Effector CD4-positive, alpha-beta T cell (primary cell): ENCODE data around the gene ABHD17A.

Experiments
- DNase-seq: peaks from one replicate; pipeline ENCODE4 v3.0.0-alpha.2; 2020

Gene ABHD17A

DNA sequence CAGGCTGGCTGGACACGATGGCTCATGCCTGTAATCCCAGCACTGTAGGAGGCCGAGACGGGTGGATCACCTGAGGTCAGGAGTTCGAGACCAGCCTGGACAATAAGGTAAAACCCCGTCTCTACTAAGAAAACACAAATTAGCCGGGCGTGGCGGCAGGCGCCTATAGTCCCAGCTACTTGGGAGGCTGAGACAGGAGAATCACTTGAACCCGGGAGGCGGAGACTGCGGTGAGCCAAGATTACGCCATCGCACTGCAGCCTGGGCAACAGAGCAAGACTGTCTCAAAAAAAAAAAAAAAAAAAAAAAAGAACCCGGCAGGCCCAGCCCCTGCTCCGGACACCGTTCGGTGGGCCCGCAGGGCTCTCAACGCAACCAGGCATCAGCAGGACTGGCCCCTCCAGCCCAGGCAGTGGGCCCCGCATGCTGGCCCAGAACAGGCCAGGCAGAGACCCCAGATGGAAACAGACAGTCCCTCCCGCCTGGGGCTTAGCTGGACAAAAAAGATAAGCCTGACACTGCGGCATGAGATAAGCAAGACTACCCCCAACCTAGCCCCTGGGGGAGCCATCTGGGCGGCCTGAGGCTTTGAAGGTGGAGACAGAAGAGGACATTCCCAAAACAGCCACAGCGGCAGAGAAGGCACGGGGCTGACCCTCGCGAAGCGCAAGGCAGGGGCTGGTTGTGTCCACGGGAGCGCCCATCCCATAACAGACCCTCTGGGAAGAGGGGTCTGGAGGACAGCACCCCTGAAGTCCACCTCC, 48.7 kb downstream of the ABHD17A start:
- no peak for DNase-seq

DNA sequence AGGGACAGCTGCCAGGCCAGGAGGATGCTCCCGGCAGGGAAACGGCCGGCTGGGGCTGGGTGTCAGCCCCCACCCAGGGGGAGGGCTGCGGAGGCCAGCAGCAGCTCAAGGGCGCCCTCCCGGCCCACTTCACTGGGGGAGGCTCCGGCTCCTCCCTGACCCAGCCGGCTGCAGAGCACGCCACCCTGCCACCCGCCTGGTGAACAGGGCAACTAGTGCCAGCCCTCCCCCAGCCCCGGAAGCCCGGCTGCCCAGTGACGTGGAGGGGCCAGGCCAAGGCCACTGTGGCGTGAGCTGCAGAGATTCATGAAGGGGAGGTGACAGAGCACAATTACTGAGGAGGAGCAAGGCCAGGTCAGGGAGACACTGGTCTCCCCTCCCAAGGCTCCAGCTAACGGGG, 51.8 kb downstream of the ABHD17A start:
- no peak for DNase-seq

DNA sequence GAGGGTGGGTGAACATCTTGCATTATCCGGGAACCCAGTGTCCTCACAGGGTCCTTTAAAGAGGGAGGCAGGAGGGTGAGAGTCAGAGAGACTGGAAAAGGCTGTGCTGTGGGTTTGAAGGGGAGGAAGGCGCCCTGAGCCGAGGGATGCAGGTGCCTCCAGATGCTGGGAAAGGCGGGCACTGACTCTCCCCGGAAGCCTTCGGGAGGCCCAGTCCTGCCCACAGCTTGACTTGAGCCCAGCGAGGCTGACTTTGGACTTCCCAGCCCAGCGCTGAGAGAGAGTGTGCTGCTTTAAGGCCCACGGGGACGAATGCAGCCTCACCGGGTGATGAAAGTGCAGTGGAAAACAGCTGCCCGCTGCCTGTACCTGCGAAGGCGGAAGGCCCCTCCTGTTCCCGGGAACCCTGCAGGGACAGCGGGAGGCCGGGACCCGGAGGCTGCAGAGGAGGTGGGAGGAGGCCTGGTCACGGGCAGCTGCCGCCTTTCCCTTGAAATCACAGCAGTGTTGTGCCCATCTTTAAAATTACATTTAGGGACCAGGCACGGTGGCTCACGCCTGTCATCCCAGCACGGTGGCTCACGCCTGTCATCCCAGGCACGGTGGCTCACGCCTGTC, 53.1 kb downstream of the ABHD17A start:
- no peak for DNase-seq

DNA sequence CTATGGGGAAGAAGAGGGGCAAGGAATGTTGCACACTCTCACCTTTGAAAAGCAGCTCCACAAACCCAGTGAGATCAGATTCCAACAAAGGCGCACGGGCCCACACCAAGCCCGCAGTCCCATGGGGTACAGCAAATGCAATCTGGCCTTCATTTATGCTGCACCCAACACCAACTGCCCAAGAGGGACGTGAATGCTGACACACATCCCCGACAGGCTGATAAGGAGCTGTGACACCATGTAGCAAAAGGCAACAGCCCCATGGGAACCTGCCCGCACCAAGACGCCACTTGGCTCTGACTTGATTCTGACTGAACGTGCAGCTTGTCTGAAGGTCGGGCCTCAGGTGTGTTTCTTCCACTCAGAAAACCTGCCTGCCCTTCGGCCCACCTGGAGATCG, 54.3 kb downstream of the ABHD17A start:
- DNase-seq: no peak

DNA sequence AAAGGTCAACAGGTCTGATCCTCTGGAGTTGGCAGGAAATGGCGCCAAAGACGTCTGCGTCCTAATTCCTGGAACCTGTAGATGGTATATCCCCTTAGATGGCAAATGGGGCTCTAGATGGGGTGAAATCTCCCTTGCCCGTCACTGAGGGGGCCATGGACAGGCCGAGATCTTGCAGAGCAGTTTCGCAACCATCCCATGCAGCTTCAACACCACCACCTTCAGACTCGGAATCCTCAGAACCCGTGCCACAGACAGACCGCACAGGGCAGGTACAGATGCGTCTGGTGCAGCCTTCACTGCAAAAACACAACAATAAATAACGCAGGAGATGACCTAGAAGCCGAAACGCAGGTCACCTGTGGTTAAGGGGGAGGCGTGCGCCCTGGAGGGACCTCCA, 54.7 kb downstream of the ABHD17A start:
- no peak for DNase-seq

DNA sequence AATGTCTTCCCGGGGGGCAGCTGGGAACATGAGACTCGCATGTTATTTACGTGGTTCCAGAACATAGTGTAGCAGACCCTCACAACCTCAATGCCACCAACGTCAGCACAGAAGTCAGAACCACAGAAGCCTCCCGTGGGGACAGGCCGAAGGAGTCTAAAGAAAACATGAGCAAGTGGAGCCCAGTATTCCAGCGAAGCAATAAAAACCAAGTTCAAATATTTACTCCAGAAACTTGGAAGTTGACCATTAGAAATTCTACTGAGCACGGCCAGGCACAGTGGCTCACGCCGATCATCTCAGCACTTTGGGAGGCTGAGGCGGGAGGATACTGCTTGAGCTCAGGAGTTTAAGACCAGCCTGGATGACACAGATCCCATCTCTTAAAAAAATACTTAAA, 55.3 kb downstream of the ABHD17A start:
- no peak for DNase-seq

DNA sequence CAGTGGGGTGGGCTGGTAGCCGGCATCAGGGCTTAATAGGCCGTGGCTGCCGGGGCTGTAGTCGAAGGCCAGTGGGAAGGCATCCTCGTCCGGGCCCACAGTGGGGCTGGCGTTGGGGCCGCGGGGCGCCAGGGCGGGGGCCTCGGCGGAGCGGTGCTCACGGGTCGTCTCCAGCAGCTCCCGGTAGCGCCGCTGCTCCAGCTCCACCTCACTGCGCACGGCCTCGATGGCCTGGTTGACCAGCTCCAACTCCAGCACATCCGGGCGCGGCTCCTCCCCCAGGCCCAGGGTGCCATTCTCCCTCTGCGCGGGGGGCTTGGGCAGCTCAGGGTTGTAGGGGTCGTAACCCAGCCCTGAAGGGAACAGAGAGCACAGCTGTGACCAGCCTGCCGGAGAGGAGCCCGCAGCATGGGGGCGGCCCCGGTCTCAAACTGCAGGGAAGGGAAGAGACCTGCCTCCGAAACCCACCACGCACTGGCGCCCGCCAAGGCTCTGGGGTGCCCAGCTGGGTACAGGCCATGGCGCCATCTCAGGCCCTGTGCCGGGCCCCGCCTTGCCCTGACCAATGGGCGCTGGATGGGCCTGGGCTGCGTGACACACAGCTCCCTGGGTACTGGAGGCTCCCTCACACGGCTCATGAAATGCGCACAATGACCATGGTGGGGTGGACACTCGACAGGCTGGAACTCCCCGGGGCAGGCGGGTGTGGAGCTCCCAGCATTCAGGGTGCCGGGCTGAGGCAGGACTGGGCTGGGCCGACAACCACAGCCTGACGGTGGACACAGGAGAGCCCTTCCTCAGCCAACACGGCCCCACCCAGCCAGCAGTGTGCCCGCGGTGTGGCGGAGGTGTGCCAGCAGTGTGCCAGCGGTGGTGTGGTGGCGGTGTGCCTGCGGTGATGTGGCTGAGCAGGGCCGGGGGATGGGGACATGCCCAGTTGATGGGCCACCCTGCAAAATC, 56.7 kb downstream of the ABHD17A start:
- no peak for DNase-seq

DNA sequence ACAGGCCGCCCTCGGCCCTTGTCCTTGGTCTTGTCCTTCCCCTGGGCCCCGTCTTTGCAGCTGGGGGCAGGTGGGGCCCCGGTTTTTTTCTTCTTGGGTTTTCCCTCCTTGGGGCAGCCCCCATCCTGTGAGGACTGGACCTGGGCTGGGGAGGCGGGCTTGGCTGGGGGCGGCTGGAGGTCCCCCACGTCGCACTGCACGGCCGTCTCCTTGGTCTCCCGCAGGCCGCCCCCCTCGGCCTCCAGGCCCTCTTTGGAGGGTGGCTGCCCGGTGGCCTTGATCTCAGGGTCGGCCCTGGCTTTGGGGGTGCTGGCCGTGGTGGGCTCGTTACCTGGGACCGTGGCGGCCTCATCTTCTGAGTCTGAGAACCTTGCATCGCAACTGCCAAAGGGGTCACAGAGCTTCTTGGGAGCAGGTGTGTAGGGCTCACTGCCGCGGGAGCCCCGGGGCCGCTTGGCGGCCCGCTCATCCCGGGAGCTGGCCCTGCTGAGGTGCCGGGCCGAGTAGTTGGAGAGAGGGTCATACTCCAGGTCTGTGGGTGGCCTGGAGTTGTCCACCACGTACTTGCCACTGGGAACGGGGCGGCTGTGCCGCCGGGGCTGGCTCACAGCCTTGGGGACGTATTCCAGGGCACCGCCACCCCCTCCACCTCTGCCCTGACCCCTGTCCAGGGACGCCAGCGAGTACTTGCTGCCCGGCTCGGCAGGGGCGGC, 57.6 kb downstream of the ABHD17A start:
- DNase-seq: no peak
